Activated T-helper 17 cell treated with anti-CD3 and anti-CD28 coated beads, Interleukin-2, amount 50 U/mL, for 72 hours (primary cell): ENCODE data around the gene MARVELD2. TPM values are rescaled to one million over a fixed set of nuclear protein-coding genes. Genes with fewer than 3 reads are reported as not detected.
"Not testable (repeated sequence)": the region's sequence is repeated elsewhere in the genome, so short reads cannot be mapped to it uniquely, and the experiment has no call there.

ENCODE experiments used
- ATAC-seq: fragments of 150-1000 bp; cut with Tn5 transposase; replicated peaks from 2 replicates; pipeline ENCODE4 v1.10.0; 2021; ENCODE audit warnings: mild to moderate bottlenecking, moderate library complexity
- H3K27ac Mint-ChIP-seq: one replicate; pipeline ENCODE4 v1.8.0; 2022; ENCODE audit warnings: mixed read lengths
- H3K27me3 Mint-ChIP-seq: one replicate; pipeline ENCODE4 v1.8.0; 2022; ENCODE audit warnings: mixed read lengths
- H3K36me3 Mint-ChIP-seq: one replicate; pipeline ENCODE4 v1.8.0; 2022; ENCODE audit warnings: low read depth, mild to moderate bottlenecking, mixed read lengths
- H3K4me1 Mint-ChIP-seq: one replicate; pipeline ENCODE4 v1.8.0; 2022; ENCODE audit warnings: mixed read lengths
- H3K4me3 Mint-ChIP-seq: one replicate; pipeline ENCODE4 v1.8.0; 2022; ENCODE audit warnings: mild to moderate bottlenecking, mixed read lengths
- H3K9me3 Mint-ChIP-seq: one replicate; pipeline ENCODE4 v1.8.0; 2022; ENCODE audit warnings: mixed read lengths
- total RNA-seq, 2 donors: library from RNA; stranded (reverse); gene quantifications; one replicate each; pipeline ENCODE4 v1.2.3, GENCODE V29; 2022

The MARVELD2 gene
- total RNA-seq, 2 donors from 2014 or later, result 0.37 to 0.69 TPM

- H3K36me3 Mint-ChIP-seq, result no peaks in the 10 kb centered on the region
- no peak overlapping the region for H3K4me3 Mint-ChIP-seq
- H3K27me3 Mint-ChIP-seq, result no peaks in the 10 kb centered on the region
- no peak overlapping the region for H3K27ac Mint-ChIP-seq
- no peak for ATAC-seq
- H3K9me3 Mint-ChIP-seq, result no peaks in the 10 kb centered on the region
- no peaks in the 10 kb centered on the region for H3K4me1 Mint-ChIP-seq
These were observed 52.7 kb downstream of the MARVELD2 start for GRCh38 chr5:69467442-69468225.

DNA sequence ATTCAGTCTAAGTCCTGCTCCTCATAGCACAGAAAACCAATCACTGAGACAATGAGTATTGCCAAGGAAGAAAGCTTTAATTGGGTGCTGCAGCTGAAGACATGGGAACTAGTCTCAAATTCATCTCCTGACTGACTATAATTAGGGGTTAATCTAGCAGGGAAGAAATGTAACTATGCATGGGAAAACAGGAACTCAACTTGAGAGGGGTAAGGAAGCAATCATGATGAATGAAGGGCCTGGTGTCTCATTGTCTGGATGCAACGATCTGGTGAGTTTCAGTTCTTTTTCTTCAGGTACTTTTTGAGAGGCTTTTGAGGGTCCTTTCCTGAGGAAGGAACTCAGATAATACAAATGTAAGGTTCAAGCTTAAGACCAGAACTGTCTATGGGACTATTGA is 53.7 kb downstream of the MARVELD2 start:
- no peaks in the 10 kb centered on the region for H3K4me1 Mint-ChIP-seq
- H3K27ac Mint-ChIP-seq, result no peak overlapping the region
- H3K4me3 Mint-ChIP-seq, result no peak overlapping the region
- no peak for ATAC-seq
- no peaks in the 10 kb centered on the region for H3K9me3 Mint-ChIP-seq
- H3K27me3 Mint-ChIP-seq, result no peaks in the 10 kb centered on the region
- no peaks in the 10 kb centered on the region for H3K36me3 Mint-ChIP-seq

- not testable (repeated sequence) for ATAC-seq, H3K27ac Mint-ChIP-seq, H3K36me3 Mint-ChIP-seq, H3K4me3 Mint-ChIP-seq, H3K9me3 Mint-ChIP-seq, H3K27me3 Mint-ChIP-seq, H3K4me1 Mint-ChIP-seq
These were observed 56.6 kb downstream of the MARVELD2 start for GRCh38 chr5:69471516-69471915.

GRCh38 chr5:69472535-69473143 is 57.7 kb downstream of the MARVELD2 start:
- H3K4me3 Mint-ChIP-seq, ATAC-seq, H3K27ac Mint-ChIP-seq, H3K36me3 Mint-ChIP-seq, H3K27me3 Mint-ChIP-seq, H3K9me3 Mint-ChIP-seq, H3K4me1 Mint-ChIP-seq: not testable (repeated sequence)

GRCh38 chr5:69477170-69477569 is 62.3 kb downstream of the MARVELD2 start:
- ATAC-seq, result no peak
- Mint-ChIP-seq H3K27ac (no peak overlapping the region), H3K4me3 (no peak overlapping the region), H3K4me1 (no peaks in the 10 kb centered on the region), H3K9me3 (no peaks in the 10 kb centered on the region), H3K36me3 (no peaks in the 10 kb centered on the region), H3K27me3 (no peaks in the 10 kb centered on the region)

DNA sequence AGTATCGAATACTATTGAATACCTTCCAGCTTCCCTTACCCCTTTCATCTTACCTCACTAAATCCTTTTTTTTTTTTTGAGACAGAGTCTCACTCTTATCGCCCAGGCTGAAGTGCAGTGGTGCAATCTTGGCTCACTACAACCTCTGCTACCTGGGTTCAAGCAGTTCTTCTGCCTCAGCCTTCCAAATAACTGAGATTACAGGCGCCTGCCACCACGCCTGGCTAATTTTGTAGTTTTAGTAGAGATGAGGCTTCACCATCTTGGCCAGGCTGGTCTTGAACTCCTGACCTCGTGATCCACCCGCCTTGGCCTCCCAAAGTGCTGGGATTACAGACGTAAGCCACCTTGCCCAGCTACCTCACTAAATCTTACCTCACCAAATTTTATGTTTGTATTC is 63.4 kb downstream of the MARVELD2 start:
- not testable (repeated sequence) for ATAC-seq, H3K27ac Mint-ChIP-seq, H3K4me1 Mint-ChIP-seq, H3K27me3 Mint-ChIP-seq, H3K36me3 Mint-ChIP-seq, H3K4me3 Mint-ChIP-seq, H3K9me3 Mint-ChIP-seq

DNA sequence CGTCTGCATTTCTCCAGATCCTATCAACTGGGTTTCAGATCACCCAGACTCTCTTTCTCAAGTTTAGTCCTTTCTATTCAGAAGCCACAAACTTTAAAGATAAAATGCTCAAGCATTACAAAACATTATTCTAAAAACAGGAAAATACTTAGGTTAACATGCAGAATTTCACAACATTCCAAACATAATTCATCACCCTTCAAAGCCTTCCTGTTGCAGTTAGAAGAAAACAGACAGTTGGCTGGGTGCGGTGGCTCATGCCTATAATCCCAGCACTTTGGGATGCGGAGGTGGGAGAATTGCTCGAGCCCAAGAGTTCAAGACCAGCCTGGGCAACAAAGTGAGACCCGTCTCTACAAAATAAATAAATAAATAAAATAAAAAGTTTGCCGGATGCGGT is 70.0 kb downstream of the MARVELD2 start:
- H3K9me3 Mint-ChIP-seq, result no peaks in the 10 kb centered on the region
- no peaks in the 10 kb centered on the region for H3K36me3 Mint-ChIP-seq
- H3K27ac Mint-ChIP-seq, result no peak overlapping the region
- H3K4me3 Mint-ChIP-seq, result no peak overlapping the region
- no peaks in the 10 kb centered on the region for H3K4me1 Mint-ChIP-seq
- no peak for ATAC-seq
- peaks cover 15% of the 10 kb centered on the region for H3K27me3 Mint-ChIP-seq

GRCh38 chr5:69485471-69485870 is 70.6 kb downstream of the MARVELD2 start:
- Mint-ChIP-seq H3K9me3 (no peaks in the 10 kb centered on the region), H3K4me1 (no peaks in the 10 kb centered on the region), H3K36me3 (no peaks in the 10 kb centered on the region), H3K27me3 (peaks cover 20% of the 10 kb centered on the region), H3K27ac (no peak overlapping the region), H3K4me3 (no peak overlapping the region)
- no peak for ATAC-seq

- Mint-ChIP-seq H3K4me3 (no peak overlapping the region), H3K4me1 (no peaks in the 10 kb centered on the region), H3K27ac (no peak overlapping the region), H3K36me3 (no peaks in the 10 kb centered on the region), H3K27me3 (peaks cover 31% of the 10 kb centered on the region), H3K9me3 (no peaks in the 10 kb centered on the region)
- no peak for ATAC-seq
These were observed 74.3 kb downstream of the MARVELD2 start for GRCh38 chr5:69489246-69489645.

GRCh38 chr5:69491027-69491426 is 76.1 kb downstream of the MARVELD2 start:
- Mint-ChIP-seq H3K4me3 (peak overlapping the region; percentile 64), H3K9me3 (no peaks in the 10 kb centered on the region), H3K27me3 (peaks cover 37% of the 10 kb centered on the region), H3K4me1 (no peaks in the 10 kb centered on the region), H3K36me3 (no peaks in the 10 kb centered on the region), H3K27ac (no peak overlapping the region)
- no peak for ATAC-seq

GRCh38 chr5:69491838-69492390 is 77.0 kb downstream of the MARVELD2 start:
- no peak overlapping the region for H3K27ac Mint-ChIP-seq
- no peaks in the 10 kb centered on the region for H3K9me3 Mint-ChIP-seq
- no peak for ATAC-seq
- H3K27me3 Mint-ChIP-seq, result peaks cover 37% of the 10 kb centered on the region
- no peaks in the 10 kb centered on the region for H3K36me3 Mint-ChIP-seq
- peak overlapping the region; percentile 64 for H3K4me3 Mint-ChIP-seq
- no peaks in the 10 kb centered on the region for H3K4me1 Mint-ChIP-seq

DNA sequence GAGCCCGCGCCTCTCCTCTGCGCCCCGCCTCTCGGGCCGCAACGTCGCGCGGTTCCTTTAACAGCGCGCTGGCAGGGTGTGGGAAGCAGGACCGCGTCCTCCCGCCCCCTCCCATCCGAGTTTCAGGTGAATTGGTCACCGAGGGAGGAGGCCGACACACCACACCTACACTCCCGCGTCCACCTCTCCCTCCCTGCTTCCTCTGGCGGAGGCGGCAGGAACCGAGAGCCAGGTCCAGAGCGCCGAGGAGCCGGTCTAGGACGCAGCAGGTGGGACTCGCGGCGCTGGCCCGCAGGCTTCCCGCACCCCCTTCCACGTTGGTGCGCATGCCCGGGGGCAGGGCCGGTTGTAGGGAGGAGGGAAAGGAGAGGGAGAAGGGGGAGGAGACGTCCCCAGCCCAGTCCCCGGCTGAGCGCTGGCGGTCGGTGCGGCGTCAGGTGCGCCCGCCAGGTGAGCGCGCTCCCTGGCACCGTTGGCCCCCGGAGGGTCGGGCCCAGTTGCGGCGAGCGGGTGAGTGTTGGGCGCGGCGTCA is 77.5 kb downstream of the MARVELD2 start, which contains the start of gene OCLN:
TSS of gene OCLN (plus strand) at position 400 of the 532 bp plus-strand sequence. CDS start 11,455 bp downstream, outside the sequence.
- peak; percentile 23 for ATAC-seq
- H3K4me3 Mint-ChIP-seq, result peak within 1 kb of the TSS; percentile 64
- peaks cover 38% of the 10 kb centered on the region for H3K27me3 Mint-ChIP-seq
- H3K36me3 Mint-ChIP-seq, result no peaks in the 10 kb centered on the region
- no peaks in the 10 kb centered on the region for H3K9me3 Mint-ChIP-seq
- no peaks in the 10 kb centered on the region for H3K4me1 Mint-ChIP-seq
- no peak within 1 kb of the TSS for H3K27ac Mint-ChIP-seq

DNA sequence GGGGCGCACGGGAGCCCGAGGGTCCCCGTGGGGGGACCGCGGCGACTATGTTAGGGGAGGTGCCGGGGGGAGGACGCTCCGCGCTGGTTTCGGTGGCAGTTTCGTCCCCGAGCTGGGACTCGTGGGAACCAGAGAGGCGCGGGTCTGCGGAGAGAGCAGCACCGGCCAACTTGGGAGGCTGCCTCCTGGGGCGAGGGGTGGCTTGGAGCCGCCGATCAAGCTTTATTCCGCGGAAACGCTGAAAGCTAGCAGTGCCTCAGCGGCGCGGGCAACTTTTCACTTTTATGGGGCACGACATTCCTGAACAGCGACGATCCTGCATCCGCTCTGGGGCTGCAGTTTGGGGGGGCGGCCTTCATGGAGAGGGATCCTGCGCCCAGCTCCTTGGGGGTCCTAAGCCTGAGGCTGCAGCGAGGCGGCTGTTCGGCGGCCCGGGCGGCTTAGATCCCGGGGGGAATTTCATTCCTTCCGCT is 78.0 kb downstream of the MARVELD2 start:
- Mint-ChIP-seq H3K36me3 (no peaks in the 10 kb centered on the region), H3K4me3 (peak overlapping the region; percentile 64), H3K27ac (no peak overlapping the region), H3K27me3 (peaks cover 38% of the 10 kb centered on the region), H3K4me1 (no peaks in the 10 kb centered on the region), H3K9me3 (no peaks in the 10 kb centered on the region)
- ATAC-seq, result no peak

- H3K27ac Mint-ChIP-seq, result no peak overlapping the region
- no peaks in the 10 kb centered on the region for H3K9me3 Mint-ChIP-seq
- H3K27me3 Mint-ChIP-seq, result peaks cover 38% of the 10 kb centered on the region
- H3K36me3 Mint-ChIP-seq, result no peaks in the 10 kb centered on the region
- peak overlapping the region; percentile 64 for H3K4me3 Mint-ChIP-seq
- H3K4me1 Mint-ChIP-seq, result no peaks in the 10 kb centered on the region
- ATAC-seq, result peak; percentile 16
These were observed 78.6 kb downstream of the MARVELD2 start for GRCh38 chr5:69493396-69494133.
